Activated T-cell treated with anti-CD3 and anti-CD28 coated beads, Interleukin-2, amount 50 U/mL, for 24 hours (primary cell): ENCODE data around the gene TMCC2.
A peak's percentile ranks its signal among the peaks of the same experiment; 100 is the strongest.

Experiments used
- DNase-seq: peaks from one replicate; pipeline ENCODE4 v3.0.0-alpha.2; 2020
- H3K27ac Mint-ChIP-seq: 2 replicates; pipeline ENCODE4 v1.8.0; 2020; ENCODE audit warnings: mild to moderate bottlenecking, mixed read lengths
- H3K27me3 Mint-ChIP-seq: 2 replicates; pipeline ENCODE4 v1.8.0; 2020; ENCODE audit warnings: mixed read lengths
- H3K36me3 Mint-ChIP-seq: 2 replicates; pipeline ENCODE4 v1.8.0; 2020; ENCODE audit warnings: low read depth, mixed read lengths
- H3K4me1 Mint-ChIP-seq: 2 replicates; pipeline ENCODE4 v1.8.0; 2020; ENCODE audit warnings: low read depth, mixed read lengths
- H3K4me3 Mint-ChIP-seq: 2 replicates; pipeline ENCODE4 v1.8.0; 2020; ENCODE audit warnings: mild to moderate bottlenecking, moderate library complexity, mixed read lengths
- H3K9me3 Mint-ChIP-seq: 2 replicates; pipeline ENCODE4 v1.8.0; 2020; ENCODE audit warnings: mixed read lengths

The TMCC2 gene

DNA sequence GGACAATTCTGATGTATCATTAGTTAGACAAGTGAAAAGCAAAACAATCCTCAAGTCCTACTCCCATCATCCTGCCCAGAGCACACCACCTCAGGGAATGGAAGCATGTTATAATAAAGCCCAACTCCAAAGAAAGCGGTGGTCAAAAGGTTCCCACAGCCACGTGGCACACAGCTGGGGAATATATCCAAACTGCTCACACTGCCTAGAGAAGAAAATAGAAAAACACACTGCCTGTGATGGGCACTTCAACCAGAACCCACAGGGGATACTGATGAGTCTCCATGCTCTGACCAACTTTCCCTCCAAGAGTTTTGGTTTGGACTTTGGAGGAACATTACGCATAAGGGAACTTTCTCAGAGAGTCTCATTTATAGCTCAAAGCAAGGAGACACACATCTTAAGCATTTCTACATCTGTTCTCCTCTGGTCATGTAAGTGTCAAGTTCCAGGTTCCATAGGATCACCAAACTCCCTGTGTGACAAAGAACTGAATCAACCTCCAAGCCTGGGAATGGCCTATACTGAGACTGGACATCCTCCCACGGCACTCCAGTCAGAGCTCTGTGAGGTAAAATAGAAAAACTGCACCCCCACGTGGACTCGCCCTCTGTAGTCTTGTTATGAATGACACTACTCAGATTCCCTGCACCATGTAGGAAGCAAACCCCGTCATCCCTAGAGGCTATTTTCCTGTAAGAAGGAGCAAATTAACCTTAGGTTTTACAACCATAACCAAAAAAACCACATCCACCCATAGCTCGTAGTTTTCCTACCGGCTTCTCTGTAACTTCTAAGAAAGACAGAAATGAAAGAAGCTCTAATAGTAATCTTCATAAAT is 28.4 kb upstream of the TMCC2 start:
- Mint-ChIP-seq H3K9me3 (no peaks in the 10 kb centered on the region), H3K4me1 (peaks cover 76% of the 10 kb centered on the region), H3K36me3 (peaks cover 51% of the 10 kb centered on the region), H3K4me3 (peak overlapping the region; percentile 69), H3K27ac (peak overlapping the region; percentile 98), H3K27me3 (no peaks in the 10 kb centered on the region)
- DNase-seq: peak; percentile 59

DNA sequence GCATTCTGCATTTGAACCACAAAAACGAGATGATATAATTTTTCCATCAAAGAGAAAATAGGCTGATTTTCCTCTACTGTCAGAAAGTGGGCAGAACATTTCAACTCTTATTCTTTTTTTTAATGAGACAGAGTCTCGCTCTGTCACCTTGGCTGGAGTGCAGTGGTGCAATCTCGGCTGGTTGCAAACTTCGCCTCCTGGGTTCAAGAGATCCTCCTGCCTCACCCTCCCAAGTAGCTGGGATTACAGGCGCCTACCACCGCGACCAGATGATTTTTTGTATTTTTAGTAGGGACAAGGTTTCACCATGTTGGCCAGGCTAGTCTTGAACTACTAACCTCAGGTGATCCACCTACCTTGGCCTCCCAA is 27.8 kb upstream of the TMCC2 start:
- Mint-ChIP-seq H3K4me3 (peak overlapping the region; percentile 69), H3K27me3 (no peaks in the 10 kb centered on the region), H3K27ac (peak overlapping the region; percentile 98), H3K4me1 (peaks cover 82% of the 10 kb centered on the region), H3K36me3 (peaks cover 51% of the 10 kb centered on the region), H3K9me3 (no peaks in the 10 kb centered on the region)
- peak; percentile 54 for DNase-seq

DNA sequence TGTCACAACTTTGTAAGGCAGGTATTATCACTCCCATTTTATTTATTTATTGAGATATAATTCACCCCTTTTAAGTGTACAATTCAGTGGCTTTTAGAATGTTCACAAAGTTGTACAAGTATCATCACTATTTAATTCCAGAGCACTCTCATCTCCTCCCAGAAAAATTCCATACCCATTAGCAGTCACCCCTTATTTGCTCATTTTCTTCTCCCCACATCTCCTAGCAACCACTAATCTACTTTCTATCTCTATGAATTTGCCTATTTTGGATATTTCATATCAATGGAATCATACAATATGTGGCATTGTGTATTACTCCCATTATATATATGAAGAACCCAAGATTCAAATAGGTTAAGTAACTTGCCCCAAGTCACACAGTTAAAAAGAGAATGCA is 23.2 kb upstream of the TMCC2 start:
- DNase-seq: no peak
- peak overlapping the region; percentile 86 for H3K27ac Mint-ChIP-seq
- no peaks in the 10 kb centered on the region for H3K9me3 Mint-ChIP-seq
- peak overlapping the region; percentile 15 for H3K4me3 Mint-ChIP-seq
- peaks cover 25% of the 10 kb centered on the region for H3K36me3 Mint-ChIP-seq
- H3K4me1 Mint-ChIP-seq: peaks cover 72% of the 10 kb centered on the region
- no peaks in the 10 kb centered on the region for H3K27me3 Mint-ChIP-seq

DNA sequence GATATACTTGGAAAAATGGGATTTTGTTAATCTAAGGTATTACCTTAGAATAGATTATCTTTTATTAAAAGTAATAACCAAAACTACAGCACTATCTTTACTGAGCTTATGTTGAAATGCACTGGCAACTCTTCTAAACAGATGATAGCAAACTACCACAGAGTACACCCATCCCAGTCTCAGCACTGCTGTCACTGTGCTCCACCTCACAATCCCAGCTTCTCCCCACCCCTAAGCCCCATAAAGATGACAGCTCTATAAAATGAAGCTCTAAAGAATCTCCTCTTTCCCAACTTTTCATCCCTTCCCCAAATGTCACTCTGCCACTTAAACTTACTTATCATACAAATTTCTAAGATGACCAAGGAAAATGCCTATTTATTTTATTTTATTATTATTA is 22.7 kb upstream of the TMCC2 start:
- Mint-ChIP-seq H3K36me3 (peaks cover 22% of the 10 kb centered on the region), H3K27me3 (no peaks in the 10 kb centered on the region), H3K4me3 (no peak overlapping the region), H3K4me1 (peaks cover 72% of the 10 kb centered on the region), H3K9me3 (no peaks in the 10 kb centered on the region), H3K27ac (peak overlapping the region; percentile 86)
- DNase-seq: no peak

DNA sequence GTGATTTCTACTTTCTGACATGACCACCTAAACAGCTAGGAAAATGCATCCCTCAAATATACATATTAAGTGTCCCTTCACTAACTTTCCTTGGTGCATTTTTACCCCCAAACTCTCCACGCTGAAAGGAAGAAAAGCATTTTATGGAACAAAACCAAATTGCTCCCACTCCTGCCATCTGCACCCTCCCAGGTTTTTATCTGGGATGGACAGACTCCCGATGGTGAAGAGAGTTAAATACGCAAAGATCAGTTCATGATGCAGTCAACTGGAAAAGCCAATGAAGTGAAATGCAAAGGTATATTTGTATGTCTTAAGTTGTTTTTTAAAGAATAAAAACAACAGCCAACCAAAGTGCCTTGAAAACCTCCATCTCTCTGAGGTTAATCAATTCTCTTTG is 18.9 kb upstream of the TMCC2 start:
- H3K27ac Mint-ChIP-seq: peak overlapping the region; percentile 41
- peak overlapping the region; percentile 90 for H3K4me3 Mint-ChIP-seq
- no peaks in the 10 kb centered on the region for H3K9me3 Mint-ChIP-seq
- H3K4me1 Mint-ChIP-seq: peaks cover 62% of the 10 kb centered on the region
- no peak for DNase-seq
- H3K36me3 Mint-ChIP-seq: peaks cover 24% of the 10 kb centered on the region
- no peaks in the 10 kb centered on the region for H3K27me3 Mint-ChIP-seq

GRCh38 chr1:205210756-205211168 is 17.0 kb upstream of the TMCC2 start:
- no peak for DNase-seq

DNA sequence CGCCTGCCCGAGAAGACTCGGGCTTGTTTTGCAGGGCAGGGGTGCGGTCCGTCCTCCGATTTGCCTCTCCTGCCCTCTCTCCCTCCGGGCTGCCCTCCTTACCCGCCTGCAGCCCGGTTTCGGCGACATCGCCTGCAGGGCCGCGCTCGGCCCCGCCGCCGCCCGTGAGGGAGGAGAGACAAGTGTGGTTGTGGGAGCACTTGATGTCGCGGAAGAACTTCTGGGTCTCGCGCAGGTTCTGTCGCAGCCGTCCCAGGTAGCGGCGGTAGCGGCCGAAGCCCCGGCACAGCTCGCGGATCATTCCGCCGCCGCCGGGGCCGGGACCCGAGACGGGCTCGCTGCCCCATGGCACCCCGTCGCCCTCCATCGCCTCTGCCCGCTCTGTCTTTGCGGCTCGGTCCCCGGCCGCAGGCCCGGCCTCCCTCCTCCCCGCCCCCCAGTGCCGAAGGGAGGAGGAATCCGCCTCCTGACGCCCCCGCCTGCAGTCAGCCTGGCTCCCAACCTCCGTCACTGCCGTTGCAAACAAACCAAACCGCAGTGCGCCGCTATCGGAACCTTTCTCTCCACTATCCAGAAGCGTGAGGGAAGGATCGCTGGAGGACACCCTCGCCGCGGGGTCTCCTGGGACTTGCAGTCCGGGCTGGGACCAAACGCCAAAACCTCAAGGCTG is 16.4 kb upstream of the TMCC2 start, which contains the start of gene DSTYK:
TSS of gene DSTYK (minus strand) at position 534 of the 670 bp plus-strand sequence. CDS start at position 367, 167 bp downstream.
- Mint-ChIP-seq H3K4me3 (peak within 1 kb of the TSS; percentile 90), H3K9me3 (no peaks in the 10 kb centered on the region), H3K27me3 (no peaks in the 10 kb centered on the region), H3K36me3 (peaks cover 24% of the 10 kb centered on the region), H3K4me1 (peaks cover 54% of the 10 kb centered on the region), H3K27ac (peak within 1 kb of the TSS; percentile 96)
- peak; percentile 93 for DNase-seq

More at GRCh38 chr1:205210756-205211168, 17.0 kb upstream of the TMCC2 start:
- H3K36me3 Mint-ChIP-seq: peaks cover 24% of the 10 kb centered on the region
- H3K27me3 Mint-ChIP-seq: no peaks in the 10 kb centered on the region
- no peaks in the 10 kb centered on the region for H3K9me3 Mint-ChIP-seq
- H3K4me1 Mint-ChIP-seq: peaks cover 57% of the 10 kb centered on the region
- H3K4me3 Mint-ChIP-seq: peak overlapping the region; percentile 90
- peak overlapping the region; percentile 95 for H3K27ac Mint-ChIP-seq

DNA sequence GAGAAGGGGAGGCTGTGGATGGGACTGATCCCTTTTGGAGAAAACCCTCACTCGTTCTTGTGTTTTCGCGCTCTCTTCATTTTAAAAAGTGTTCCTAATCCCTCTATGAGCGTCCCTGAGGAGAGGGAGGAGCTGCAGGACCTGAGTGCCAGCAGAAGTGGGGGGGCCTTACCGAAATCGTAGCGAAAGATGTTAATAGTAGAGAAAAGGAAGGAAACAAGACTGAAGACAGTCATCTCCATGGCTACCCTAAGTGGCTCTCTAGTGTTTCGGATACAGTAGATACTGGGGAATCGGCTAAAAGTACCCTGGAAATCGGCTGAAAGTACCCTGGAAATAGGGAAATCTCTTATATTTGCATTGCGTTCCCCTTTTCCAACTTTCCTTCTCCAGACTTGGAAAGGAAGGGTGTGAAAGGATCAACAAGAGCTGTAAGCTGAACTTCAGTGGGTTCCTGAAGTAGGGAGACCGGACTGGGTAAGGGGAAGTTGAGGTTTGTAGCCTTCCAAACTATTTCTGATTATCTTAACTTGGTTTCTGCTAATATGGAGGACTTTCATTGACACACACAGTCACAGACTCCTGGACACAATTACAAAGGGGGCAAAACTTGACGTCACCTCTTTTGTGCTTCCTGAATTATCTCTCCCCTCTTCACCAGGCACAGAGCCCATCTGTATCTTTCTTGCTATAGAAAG is 15.8 kb upstream of the TMCC2 start:
- peak overlapping the region; percentile 96 for H3K27ac Mint-ChIP-seq
- peak overlapping the region; percentile 90 for H3K4me3 Mint-ChIP-seq
- H3K4me1 Mint-ChIP-seq: peaks cover 50% of the 10 kb centered on the region

DNA sequence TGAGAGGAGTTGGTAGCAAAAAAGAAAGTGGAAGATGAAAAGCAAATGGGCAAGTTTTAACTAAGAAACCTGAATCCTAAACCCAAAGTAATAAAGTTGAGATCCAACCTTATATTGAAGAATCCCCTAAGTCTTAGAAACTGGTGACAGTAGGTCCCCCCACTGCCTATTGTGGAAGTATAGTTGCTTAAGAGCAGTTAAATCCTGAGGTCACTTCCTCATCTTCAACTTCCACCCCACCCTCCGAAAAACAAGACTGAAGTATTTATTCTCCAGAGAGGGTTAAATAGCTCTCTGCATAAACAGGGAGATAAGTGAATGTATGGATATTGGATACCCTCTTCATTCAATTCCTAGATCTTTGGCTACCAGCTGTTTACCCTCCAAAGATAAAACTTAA is 13.0 kb upstream of the TMCC2 start:
- Mint-ChIP-seq H3K36me3 (peaks cover 14% of the 10 kb centered on the region), H3K4me3 (no peak overlapping the region)

More for the DNA sequence above, 15.8 kb upstream of the TMCC2 start:
- peaks cover 21% of the 10 kb centered on the region for H3K36me3 Mint-ChIP-seq
- H3K27me3 Mint-ChIP-seq: peaks cover under 1% of the 10 kb centered on the region
- H3K9me3 Mint-ChIP-seq: no peaks in the 10 kb centered on the region
- no peak for DNase-seq

DNA sequence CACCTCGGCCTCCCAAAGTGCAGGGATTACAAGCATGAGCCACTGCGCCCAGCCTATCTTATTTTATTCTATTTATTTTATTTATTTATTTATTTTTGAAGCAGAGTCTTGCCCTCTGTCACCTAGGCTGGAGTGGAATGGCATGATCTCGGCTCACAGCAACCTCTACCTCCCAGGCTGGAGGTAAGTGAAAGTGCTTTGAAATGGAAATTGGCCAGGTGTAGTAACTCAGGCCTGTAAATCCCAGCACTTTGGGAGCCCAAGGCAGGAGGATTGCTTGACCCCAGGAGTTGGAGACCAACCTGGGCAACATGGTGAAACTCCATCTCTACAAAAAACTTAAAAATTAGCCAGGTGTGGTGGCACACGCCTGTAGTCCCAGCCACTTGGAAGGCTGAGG is 11.2 kb upstream of the TMCC2 start:
- no peak overlapping the region for H3K27ac Mint-ChIP-seq
- H3K4me3 Mint-ChIP-seq: no peak overlapping the region
- DNase-seq: no peak
- H3K27me3 Mint-ChIP-seq: peaks cover 2% of the 10 kb centered on the region
- H3K9me3 Mint-ChIP-seq: no peaks in the 10 kb centered on the region
- H3K4me1 Mint-ChIP-seq: peaks cover 24% of the 10 kb centered on the region
- H3K36me3 Mint-ChIP-seq: peaks cover under 1% of the 10 kb centered on the region

More for the DNA sequence above, 13.0 kb upstream of the TMCC2 start:
- no peak for DNase-seq
- H3K27ac Mint-ChIP-seq: no peak overlapping the region
- peaks cover 2% of the 10 kb centered on the region for H3K27me3 Mint-ChIP-seq
- H3K4me1 Mint-ChIP-seq: peaks cover 34% of the 10 kb centered on the region
- H3K9me3 Mint-ChIP-seq: no peaks in the 10 kb centered on the region

GRCh38 chr1:205217418-205217817 is 10.3 kb upstream of the TMCC2 start:
- Mint-ChIP-seq H3K27ac (no peak overlapping the region), H3K9me3 (no peaks in the 10 kb centered on the region), H3K4me1 (peaks cover 16% of the 10 kb centered on the region), H3K27me3 (peaks cover 2% of the 10 kb centered on the region), H3K36me3 (no peaks in the 10 kb centered on the region), H3K4me3 (no peak overlapping the region)
- no peak for DNase-seq

- Mint-ChIP-seq H3K36me3 (no peaks in the 10 kb centered on the region), H3K27me3 (peaks cover 14% of the 10 kb centered on the region), H3K4me1 (peaks cover 2% of the 10 kb centered on the region), H3K4me3 (no peak overlapping the region), H3K27ac (no peak overlapping the region), H3K9me3 (no peaks in the 10 kb centered on the region)
- DNase-seq: no peak
These were observed 7.3 kb upstream of the TMCC2 start for GRCh38 chr1:205220421-205220820.

GRCh38 chr1:205224736-205225135 is 3.0 kb upstream of the TMCC2 start:
- Mint-ChIP-seq H3K27ac (no peak overlapping the region), H3K27me3 (peaks cover 31% of the 10 kb centered on the region), H3K4me3 (no peak overlapping the region), H3K9me3 (no peaks in the 10 kb centered on the region), H3K4me1 (peaks cover 21% of the 10 kb centered on the region), H3K36me3 (peaks cover 5% of the 10 kb centered on the region)
- no peak for DNase-seq

- Mint-ChIP-seq H3K9me3 (no peaks in the 10 kb centered on the region), H3K27ac (no peak overlapping the region), H3K4me1 (peaks cover 33% of the 10 kb centered on the region), H3K4me3 (no peak overlapping the region), H3K27me3 (peaks cover 31% of the 10 kb centered on the region), H3K36me3 (peaks cover 5% of the 10 kb centered on the region)
- DNase-seq: no peak
These were observed 1.6 kb upstream of the TMCC2 start for GRCh38 chr1:205225901-205226765.
